Tibial artery (tissue), 4 donors: ENCODE measurements around the gene EPHA1.

ENCODE experiments used
- DNase-seq, 2 donors: peaks; one replicate each; pipeline ENCODE4 v3.0.0-alpha.2; 2019
- H3K27ac ChIP-seq, 2 donors: fragments of 200-600 bp; sonication (generic) in 1 of 2; 1 replicate in 1 of 2; 2 replicates in 1 of 2; pipeline ENCODE4 v1.5.1; 2018 to 2019; ENCODE audit warnings: mild to moderate bottlenecking in 1 of 2
- H3K27me3 ChIP-seq, 2 donors: fragments of 200-600 bp; sonication (generic) in 1 of 2; one replicate each; pipeline versions ENCODE4 v1.5.1 to v1.6.0; 2016 to 2019
- H3K36me3 ChIP-seq, 3 donors: fragments of 200-600 bp; sonication (generic) in 2 of 3; one replicate each; pipeline ENCODE4 v1.5.1; 2016 to 2019; ENCODE audit warnings: mild to moderate bottlenecking in 2 of 3
- H3K4me1 ChIP-seq, 4 donors: fragments of 200-600 bp; sonication (generic) in 2 of 4; 1 replicate in 3 of 4; 2 replicates in 1 of 4; pipeline ENCODE4 v1.5.1; 2016 to 2019
- H3K4me3 ChIP-seq, 2 donors: fragments of 200-600 bp; sonication (generic) in 1 of 2; 1 replicate in 1 of 2; 2 replicates in 1 of 2; pipeline ENCODE4 v1.5.1; 2018 to 2019; ENCODE audit warnings: mild to moderate bottlenecking in 2 of 2
- H3K9me3 ChIP-seq, 3 donors: fragments of 200-600 bp; sonication (generic) in 1 of 3; one replicate each; pipeline ENCODE4 v1.5.1; 2016 to 2019
- intact Hi-C: fragments of 100-400 bp; cut with DNase I; formaldehyde crosslinking; loops from one replicate; pipeline ENCODE4 v1.15.0; 2023; ENCODE audit warnings: low total_unique reads
- TF ChIP-seq, protein P1 (sequence below), 2 experiments: fragments of 200-600 bp in 1 of 2; fragments of 450-650 bp in 1 of 2; IDR thresholded peaks; one replicate each; pipeline ENCODE4 v1.5.1; 2017 to 2019; ENCODE audit warnings: antibody characterized with exemption in 2 of 2, mild to moderate bottlenecking in 1 of 2, moderate library complexity in 1 of 2

EPHA1 gene

DNA sequence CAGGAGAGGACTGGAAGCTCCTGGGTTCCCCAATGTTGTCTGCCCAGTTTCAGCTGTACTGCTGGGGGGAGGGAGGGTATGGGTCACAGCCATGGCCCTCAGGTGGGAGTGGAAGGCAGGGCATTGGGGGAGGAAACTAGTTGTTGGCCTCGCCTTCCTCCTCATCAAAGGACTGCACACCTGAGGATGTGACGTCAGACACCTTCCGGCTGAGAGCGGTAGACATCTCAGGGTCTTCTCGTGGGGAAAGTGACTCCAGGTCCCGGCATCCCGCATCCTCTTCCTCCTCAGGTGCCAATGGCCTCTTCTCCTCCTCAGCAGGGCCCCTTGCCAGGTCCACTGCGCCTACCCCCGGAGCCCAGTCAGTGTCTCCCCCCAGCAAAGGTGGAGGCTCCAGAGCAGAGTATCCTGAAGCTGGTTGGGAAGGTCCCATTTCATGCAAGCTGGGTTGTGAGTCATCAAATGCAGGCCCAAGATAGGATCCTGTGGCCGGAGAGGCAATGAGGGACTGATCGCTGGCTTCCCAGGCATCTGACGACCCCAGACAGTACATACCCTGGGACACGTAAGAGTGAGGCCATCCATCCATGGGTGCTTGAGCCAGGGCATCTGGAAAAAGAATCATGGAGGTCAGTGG is 52.1 kb downstream of the EPHA1 start:
- no peak for DNase-seq
- Histone ChIP-seq H3K4me3 (no peak overlapping the region), H3K36me3 (no peaks in the 10 kb centered on the region), H3K27me3 (peaks cover 0 to 20% of the 10 kb centered on the region in 2 donors), H3K4me1 (peaks cover 0 to 4% (median 2%) of the 10 kb centered on the region in 4 donors), H3K9me3 (no peaks in the 10 kb centered on the region), H3K27ac (no peak overlapping the region)
- TF ChIP-seq, protein P1, sequence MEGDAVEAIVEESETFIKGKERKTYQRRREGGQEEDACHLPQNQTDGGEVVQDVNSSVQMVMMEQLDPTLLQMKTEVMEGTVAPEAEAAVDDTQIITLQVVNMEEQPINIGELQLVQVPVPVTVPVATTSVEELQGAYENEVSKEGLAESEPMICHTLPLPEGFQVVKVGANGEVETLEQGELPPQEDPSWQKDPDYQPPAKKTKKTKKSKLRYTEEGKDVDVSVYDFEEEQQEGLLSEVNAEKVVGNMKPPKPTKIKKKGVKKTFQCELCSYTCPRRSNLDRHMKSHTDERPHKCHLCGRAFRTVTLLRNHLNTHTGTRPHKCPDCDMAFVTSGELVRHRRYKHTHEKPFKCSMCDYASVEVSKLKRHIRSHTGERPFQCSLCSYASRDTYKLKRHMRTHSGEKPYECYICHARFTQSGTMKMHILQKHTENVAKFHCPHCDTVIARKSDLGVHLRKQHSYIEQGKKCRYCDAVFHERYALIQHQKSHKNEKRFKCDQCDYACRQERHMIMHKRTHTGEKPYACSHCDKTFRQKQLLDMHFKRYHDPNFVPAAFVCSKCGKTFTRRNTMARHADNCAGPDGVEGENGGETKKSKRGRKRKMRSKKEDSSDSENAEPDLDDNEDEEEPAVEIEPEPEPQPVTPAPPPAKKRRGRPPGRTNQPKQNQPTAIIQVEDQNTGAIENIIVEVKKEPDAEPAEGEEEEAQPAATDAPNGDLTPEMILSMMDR (IDR thresholded peaks at IDR 0.05) = no peak
- intact Hi-C loops = no loop called here

DNA sequence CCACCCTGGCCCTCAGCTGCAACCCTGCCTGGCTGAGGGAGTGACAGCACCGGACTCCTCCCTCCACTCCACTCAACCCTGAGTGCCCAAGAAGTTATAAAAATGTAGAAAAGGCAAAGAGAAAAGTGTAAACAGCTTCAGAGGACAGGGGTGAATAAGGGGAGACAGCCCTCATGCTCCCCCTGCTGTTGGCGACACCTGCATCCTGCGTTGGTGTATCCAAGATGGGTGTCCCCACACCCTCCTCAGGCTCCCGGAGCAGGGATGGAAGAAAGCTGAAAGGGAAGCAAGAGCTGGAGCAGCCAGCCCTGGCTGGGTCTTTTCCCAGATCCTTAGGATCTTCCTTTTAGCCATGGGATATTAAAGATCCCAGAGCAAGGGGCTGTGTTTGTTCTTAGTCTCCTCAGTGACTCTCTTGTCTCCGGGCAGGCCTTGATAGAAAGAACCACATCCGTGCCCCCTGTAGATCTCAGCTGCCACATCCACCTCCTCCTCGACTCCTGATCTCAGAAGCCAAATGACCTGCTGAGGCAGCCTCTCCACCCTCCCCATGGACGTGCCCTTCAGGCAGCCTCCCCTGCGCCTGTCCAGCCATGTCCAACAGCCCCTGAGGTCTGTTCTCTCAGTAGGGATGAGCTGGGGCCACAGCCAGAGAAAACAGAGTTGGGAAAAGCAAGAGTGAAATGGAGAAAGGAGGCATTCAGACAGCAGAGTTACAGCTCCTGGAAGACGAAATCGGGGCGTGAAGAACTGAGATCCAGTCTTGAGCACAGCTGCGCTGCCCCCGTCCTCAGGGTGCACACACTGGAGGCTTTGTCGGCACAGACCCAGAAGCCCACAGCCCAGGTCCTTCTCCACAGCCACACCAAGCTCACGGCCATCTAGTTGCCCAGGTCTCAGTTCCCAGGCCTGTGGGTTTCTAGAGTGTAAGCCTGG is 52.9 kb downstream of the EPHA1 start:
- no peaks in the 10 kb centered on the region for H3K36me3 ChIP-seq
- peaks cover 0 to 24% of the 10 kb centered on the region in 2 donors for H3K27me3 ChIP-seq
- TF ChIP-seq, protein P1 (IDR thresholded peaks at IDR 0.05) = no peak
- DNase-seq = no peak
- no peaks in the 10 kb centered on the region for H3K4me1 ChIP-seq
- H3K9me3 ChIP-seq = no peaks in the 10 kb centered on the region
- H3K4me3 ChIP-seq = no peak overlapping the region
- H3K27ac ChIP-seq = no peak overlapping the region
- intact Hi-C loops = no loop called here

GRCh38 chr7:143354965-143355364 is 53.7 kb downstream of the EPHA1 start:
- H3K27ac ChIP-seq = no peak overlapping the region
- no peaks in the 10 kb centered on the region for H3K9me3 ChIP-seq
- intact Hi-C loops = no loop called here
- peaks cover 0 to 25% of the 10 kb centered on the region in 2 donors for H3K27me3 ChIP-seq
- no peaks in the 10 kb centered on the region for H3K4me1 ChIP-seq
- no peak for DNase-seq
- no peak overlapping the region for H3K4me3 ChIP-seq
- H3K36me3 ChIP-seq = no peaks in the 10 kb centered on the region
- TF ChIP-seq, protein P1 (IDR thresholded peaks at IDR 0.05) = no peak

- H3K4me1 ChIP-seq = no peaks in the 10 kb centered on the region
- H3K9me3 ChIP-seq = no peaks in the 10 kb centered on the region
- peaks cover 0 to 24% of the 10 kb centered on the region in 2 donors for H3K27me3 ChIP-seq
- TF ChIP-seq, protein P1 (IDR thresholded peaks at IDR 0.05) = no peak
- no peaks in the 10 kb centered on the region for H3K36me3 ChIP-seq
- no peak overlapping the region for H3K4me3 ChIP-seq
- no peak overlapping the region for H3K27ac ChIP-seq
- intact Hi-C loops = no loop called here
- DNase-seq = no peak
These were observed 54.3 kb downstream of the EPHA1 start for GRCh38 chr7:143354376-143354775.

- H3K27ac ChIP-seq = no peak overlapping the region
These were observed 56.1 kb downstream of the EPHA1 start for GRCh38 chr7:143352531-143353002.

More at GRCh38 chr7:143352531-143353002, 56.1 kb downstream of the EPHA1 start:
- Histone ChIP-seq H3K4me3 (no peak overlapping the region), H3K27me3 (peaks cover 0 to 24% of the 10 kb centered on the region in 2 donors), H3K4me1 (no peaks in the 10 kb centered on the region), H3K9me3 (no peaks in the 10 kb centered on the region), H3K36me3 (no peaks in the 10 kb centered on the region)
- TF ChIP-seq, protein P1 (IDR thresholded peaks at IDR 0.05) = no peak
- intact Hi-C loops = no loop called here
- DNase-seq = no peak
